Activated CD4-positive, alpha-beta T cell treated with anti-CD3 and anti-CD28 coated beads for 1 hour (primary cell): ENCODE measurements around the gene PAN3.

ENCODE experiments used
- DNase-seq: peaks from one replicate; pipeline ENCODE4 v3.0.0-alpha.2; 2020

Gene PAN3

DNA sequence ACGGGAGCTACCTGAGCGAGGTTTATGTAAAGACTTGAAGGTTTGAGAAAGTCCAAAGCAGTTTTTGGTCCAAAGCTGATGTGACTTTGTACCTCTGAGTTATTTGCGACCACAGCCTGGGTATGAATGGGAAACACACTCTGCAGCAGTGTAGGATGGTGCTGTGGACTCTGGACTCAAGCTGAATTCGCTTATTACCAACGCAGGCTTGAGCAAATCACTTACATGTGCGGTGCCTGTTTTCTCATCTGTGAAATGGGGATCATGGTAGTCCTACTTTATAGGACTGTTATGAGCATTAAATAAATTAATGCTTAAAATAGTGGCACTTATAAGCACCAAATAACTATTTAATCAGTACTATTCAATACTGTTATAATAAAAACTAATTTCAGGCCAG lies 176.5 kb downstream of the PAN3 start:
- no peak for DNase-seq

DNA sequence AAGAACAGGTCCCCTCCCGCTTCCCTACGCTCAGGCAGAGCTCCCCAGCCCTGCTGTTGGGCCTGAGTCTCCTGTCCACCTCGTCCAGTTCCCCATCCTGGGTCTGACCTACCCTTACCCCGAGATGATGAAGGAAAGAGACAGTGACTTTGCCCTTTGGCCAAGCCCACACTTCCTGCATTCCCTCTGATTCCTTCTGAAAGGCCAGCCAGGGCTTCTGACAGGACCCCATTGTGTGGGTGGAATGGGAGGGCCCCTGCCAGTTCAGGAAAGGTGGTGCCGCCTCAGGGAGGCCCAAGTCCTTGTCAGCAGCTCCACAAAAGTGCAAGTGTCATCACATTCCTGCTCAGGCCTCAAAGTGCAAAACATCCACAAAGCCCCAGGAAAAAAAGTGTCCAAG lies 177.8 kb downstream of the PAN3 start:
- DNase-seq = no peak

DNA sequence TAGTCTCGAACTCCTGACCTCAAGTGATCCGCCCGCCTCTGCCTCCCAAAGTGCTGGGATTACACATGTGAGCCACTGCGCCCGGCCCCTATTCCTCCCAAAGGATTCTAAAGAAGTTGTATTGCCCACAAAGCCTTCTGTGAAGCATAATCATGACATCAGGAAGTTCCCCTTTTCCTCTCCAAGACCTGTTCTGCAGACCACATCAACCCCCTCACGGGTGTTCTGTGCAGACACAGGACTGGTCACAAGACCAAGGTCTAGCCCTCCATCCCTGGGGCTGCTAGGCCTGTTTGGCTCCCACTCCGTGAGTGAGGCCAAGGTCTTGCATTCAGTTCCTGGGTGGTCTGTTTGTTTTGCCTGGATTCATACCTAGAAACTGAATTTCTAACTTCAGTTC lies 178.5 kb downstream of the PAN3 start:
- DNase-seq = no peak

DNA sequence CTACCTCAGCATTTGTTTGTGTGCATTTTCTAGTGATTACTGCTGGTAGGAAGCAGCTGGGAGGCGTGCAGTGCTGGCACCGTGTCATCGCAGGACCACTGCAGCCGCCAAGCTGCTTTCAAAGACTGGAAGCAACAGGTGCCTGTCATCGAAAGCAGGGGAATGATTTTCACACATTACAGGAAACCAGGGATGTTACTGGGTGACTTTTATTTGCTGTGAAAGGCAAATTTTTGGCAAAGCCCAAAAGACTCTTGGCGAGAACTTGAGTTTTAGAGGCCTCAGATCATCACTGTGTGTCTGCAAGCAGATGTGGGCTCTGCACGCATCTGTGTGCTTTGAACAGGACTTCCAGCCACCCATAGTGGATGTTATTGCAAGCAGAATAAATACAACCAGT lies 180.2 kb downstream of the PAN3 start:
- DNase-seq = no peak

DNA sequence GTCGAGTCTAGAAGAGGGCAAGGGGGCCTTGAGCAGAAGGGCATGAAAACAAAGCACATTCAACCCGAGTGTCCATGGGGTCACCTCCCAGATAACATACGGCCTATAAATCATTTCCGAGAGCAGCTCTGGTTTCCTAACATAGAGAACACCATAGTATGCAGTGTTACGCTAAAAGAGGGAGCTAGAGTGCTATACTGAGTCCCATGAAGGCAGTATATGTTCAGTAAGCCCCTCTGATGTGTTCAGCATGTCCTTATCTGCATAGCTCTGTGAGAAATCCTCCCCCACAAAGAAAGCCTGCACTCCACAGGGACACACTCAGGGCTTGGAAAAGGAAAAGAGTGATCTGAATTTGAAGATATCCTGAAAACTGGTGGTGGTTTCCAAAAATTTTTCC lies 181.2 kb downstream of the PAN3 start:
- no peak for DNase-seq

DNA sequence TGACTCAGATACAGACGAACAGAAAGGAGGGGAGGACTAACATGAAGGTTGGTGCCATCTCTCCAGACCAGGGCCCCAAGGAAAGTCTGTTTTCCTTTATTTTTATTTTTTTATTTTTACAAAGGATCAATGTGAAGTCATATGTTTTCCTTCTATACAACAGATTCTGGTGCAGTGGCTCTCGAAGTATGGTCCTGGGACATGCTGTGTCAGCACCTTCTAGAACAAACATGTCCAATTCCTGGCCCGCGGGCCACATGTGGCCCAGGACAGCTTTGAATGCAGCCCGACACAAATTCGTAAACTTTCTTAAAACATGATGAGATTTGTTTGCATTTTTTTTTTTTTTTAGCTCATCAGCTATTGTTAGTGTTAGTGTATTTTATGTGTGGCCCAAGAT lies 181.9 kb downstream of the PAN3 start:
- DNase-seq = no peak

DNA sequence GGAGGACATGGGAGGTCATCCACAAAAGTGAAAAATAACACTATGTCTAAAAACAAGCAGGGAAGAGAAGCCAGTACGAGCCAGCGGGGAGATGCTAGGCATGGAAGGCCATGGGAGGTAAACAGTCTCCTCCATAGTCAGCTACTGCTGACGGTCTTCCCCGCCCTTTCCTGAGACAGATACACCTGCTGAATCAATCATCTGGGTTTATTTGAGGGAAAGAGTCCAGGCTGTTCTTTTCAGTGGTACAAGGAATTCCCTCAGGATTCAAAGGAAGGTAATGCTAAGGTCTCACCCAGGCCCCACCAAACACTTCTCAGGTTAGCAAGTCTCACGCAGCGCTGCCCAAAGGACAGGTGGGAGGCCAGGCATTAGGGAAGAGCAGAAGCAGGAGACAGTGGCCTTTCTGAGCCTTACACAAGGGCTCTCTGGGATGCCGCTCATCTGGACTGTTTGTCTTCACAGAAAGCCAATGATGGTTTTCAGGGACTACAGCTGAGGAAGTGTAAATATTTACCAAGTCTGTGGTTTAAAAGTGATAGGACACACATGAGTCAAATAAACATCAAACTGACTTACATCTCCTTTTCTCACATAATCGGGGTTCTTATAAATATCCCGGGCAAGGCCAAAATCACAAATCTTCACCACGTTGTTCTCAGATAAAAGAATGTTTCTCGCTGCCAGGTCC lies 182.7 kb downstream of the PAN3 start:
- no peak for DNase-seq

DNA sequence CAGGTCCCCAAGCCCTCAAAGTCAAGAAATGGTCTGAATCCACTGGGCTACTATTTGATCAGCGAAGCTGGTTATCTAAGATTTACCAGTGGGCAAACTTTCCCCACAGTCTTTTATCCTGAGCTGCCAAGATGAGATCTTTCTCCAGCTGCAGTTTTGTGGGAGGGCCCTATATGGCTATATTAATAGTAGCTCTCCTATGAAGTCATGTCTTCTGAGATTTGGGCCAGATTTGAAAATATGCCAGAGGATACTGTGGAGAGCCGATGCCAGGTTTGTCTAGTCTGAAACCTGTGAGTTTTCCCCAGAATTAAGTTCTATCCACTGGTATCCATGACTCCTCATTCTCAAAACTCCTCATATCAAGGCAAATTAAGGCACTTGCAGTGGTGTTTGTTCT lies 183.4 kb downstream of the PAN3 start:
- DNase-seq = no peak

DNA sequence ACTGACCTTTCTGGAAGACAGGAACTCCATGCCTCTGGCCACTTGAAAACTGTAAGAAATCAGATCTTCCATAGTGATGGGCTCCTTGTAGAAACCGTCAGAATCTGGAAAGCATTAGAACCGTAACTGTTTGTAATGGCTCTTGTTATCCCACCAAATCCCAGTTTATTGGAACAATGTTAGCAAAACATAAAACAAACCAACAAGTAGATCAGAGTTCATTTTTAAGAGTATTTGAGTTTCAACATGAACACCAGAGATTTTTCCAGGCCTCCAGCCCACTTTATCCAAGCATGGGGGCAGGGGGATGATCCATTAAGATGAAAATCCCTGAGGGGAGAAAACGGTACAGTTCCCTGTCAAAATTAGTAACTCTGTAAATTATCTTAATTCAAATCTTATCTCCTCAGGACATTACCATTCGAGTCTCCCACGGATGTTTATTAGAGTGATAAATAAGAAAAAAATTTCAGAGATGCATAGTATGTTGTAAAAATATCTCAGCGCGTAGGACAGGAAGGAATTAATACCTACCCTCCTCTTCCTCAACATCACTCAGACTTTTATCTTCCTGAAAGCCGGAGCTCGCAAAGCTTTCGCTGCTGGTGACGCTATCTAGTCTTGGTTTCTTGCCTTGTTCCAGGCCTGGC lies 184.0 kb downstream of the PAN3 start:
- DNase-seq = no peak

DNA sequence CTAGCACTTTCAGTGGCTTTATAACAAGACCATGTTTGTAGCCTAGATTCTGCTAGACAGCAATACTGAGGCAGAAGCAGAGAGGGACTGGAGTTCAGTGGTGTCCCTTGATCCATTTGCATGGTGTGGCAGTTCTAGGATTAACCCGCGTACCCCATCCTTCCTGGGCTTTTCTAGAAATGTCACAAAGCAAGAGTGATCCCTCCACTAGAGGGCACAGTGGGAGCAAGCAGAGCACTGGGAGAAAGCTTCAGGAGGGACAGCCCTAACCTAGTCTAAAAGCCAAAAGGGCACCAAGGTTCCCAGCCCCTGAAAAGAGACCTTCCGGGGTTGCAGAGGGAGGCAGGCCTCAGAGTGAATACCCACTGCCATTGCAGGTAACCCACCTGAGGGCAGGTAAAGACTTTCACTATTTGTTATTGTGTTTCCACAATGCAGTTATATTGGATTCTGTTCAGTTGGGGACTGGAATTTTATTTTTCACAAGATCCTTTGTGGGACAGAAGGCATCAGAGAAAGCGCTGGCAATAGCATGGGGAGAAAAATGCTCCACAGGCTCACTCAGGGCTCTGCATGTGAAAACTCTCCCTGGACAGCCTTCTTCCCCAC lies 185.9 kb downstream of the PAN3 start:
- DNase-seq = peak; percentile 20

DNA sequence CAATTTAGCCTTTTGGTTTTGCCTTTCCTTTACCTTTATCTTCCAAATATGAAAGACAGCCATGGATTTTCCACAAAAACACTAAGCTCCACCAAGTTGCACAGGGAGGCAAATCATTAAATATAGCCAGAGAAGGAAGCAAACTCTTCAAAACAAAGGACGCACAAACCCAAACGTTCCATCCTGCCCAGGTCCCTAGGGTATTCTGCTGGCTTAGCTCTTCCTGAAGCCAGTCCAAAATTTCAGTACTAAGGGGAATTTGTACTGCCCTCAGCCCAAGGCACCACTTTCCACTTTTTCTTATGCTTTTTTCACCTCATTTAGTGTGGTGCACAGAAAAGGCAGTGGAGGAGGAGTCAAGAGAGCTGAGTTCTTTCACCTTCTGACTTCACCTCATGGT lies 186.7 kb downstream of the PAN3 start:
- no peak for DNase-seq

DNA sequence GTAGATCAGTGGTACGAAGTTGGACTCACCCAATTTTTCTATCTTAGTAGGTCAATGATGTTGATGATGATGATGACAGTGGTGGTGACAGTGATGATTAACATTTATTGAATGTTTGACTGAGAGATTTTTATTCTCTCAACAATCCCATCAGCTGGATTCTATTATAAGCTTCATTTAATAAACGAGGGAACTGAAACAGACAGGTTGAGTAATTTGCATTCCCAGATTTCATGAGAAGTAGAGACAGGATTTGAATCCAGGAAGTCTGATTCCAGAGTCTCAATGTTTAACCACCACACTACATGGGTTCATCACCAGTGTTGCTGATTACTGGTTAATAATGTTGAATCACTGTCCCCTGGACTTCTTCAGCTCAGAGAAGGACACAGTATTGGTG lies 187.7 kb downstream of the PAN3 start:
- DNase-seq = no peak

DNA sequence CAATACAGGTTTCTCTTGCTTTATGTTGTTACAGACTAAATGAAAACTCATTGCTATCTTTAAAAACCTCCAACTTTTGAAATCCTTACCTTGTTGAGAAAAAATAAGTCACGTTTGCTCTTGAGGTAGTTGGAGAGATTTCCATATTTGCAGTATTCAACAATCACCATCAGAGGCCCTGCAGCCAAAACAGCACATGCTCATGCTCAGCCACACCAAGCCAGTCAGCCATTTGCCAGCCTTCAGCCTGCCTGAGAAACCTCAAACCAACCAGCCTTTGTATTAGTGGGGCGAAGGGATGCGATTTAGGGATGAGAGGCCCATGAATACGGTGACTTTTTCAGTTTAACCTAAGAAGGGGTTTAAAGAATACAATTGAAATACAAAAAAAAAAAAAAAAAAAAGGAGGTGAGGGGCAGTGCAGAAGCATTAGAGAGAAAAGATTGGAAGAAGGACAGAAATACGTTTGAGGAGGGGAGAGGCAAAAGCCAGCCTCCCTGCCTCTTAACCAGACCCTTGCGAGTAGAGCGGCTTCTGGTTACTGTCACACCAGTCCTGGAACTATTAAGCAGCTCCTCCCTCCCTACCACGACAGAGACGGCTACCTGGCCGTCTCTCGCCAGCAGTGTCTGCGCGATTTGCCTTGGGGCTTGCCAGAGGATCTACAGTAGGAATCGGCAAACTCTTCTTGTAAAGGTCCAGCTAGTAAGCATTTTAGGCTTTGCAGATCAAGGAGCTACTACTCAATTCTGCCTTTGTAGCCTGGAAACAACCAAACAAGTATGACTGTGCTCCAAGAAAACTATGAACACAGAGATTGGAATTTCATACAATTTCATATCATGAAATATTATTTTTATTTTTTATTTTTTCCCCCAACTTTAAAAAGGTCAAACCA lies 189.3 kb downstream of the PAN3 start:
- DNase-seq = no peak

DNA sequence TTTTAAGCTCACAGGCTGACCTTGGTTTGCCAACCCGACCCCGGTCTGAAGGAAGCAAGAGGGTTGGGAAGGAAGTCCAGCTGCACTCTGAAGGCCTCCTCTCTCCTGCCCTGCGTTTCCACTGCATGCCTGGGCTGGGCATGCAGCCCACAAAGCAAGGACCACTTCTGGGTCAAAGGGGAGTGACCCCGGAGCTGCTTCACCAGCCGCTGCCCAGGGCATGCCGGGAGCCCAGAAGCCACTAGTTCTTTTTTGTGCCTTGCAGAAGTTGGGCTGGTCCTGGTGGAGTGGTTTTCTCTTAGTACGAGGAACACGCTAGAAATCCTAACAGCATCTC lies 189.9 kb downstream of the PAN3 start:
- DNase-seq = no peak

DNA sequence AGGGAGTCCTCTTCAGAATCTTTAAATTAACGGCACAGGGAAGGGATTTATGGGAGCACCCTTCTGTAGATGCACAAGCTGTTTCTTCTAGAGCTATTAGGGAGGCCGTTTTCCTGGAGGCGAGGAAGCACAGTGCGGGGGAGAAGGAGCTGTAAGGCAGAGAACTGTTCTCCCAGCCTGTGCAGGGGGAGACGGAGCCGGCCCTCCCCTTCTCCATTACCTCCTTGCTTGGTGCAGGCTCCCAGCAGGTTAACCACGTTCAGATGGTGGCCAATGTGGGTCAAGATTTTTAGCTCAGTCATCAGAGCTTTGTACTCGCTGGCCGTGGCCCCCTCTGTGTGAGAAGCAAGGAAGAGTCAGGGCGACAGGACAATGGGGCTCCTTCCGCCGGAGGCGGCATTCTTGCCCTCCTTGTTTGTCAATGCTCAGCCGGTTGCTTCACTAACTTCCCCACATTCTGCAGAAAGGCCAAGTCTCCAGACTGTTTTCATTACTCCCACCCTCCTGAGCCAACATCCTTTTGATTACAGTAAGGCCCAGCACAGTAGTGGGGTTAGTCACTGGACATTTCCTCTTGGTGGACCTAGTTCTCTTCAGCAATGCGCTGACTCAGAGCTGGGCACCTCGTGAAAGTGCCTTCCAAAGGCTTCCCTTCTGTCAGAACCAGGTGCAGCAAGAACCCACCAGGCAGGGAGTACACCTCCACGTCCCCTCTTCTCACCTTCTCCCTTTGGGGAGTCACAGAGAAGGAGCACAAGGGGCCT lies 191.2 kb downstream of the PAN3 start:
- DNase-seq = no peak

DNA sequence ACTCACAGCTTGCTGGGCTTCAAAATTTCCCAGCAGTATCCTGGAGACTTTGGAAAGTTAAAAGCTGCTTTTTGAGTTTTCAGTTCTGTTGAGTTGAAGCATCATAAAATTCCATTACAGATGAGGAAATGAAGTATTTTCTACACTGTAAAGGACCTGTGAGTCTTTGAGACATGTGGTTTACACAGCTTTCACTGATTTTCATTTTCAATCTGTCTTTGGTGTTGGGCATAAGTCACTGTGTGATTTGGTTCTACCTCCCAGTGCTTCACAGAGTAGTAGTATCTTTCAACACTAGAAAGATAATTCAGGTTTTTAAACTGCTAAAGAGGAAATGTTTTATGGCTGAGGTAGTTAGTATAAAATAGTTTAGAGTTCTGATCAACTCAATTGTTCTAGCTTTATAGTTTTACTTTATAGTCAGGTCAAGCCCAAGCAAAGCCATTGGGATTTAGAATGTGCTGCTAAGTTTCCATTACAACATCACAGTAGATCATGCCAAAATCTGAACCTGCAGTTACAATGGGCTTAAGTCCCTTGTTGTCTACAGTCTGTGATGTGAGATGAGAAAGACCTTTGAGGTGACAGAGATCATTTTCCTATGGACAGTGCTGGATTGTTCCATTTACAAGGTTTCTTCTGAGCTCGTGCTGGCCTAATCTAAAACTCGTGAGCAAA lies 195.0 kb downstream of the PAN3 start:
- no peak for DNase-seq

DNA sequence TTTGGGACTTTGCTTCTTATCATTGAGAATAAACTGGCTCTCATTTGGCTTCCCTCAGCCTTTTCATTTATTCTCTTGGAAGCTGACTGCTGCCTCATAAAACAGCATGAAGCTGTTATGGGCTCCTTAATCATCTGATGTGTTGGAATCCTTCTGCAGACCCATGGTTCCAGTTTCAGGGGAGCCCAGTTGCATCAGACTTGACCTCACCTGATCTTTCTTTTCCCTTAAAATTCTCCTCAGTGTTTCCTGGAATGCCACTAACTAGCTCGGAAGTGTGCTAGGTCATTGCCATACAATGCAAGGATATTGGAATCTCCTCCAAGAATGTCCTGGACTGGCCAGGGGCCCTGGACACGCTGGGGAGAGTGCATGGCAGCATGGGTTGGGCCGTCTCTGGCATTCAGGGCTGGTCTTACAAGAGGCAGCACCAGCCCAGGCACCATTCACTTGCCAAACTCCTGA lies 197.9 kb downstream of the PAN3 start:
- DNase-seq = no peak

DNA sequence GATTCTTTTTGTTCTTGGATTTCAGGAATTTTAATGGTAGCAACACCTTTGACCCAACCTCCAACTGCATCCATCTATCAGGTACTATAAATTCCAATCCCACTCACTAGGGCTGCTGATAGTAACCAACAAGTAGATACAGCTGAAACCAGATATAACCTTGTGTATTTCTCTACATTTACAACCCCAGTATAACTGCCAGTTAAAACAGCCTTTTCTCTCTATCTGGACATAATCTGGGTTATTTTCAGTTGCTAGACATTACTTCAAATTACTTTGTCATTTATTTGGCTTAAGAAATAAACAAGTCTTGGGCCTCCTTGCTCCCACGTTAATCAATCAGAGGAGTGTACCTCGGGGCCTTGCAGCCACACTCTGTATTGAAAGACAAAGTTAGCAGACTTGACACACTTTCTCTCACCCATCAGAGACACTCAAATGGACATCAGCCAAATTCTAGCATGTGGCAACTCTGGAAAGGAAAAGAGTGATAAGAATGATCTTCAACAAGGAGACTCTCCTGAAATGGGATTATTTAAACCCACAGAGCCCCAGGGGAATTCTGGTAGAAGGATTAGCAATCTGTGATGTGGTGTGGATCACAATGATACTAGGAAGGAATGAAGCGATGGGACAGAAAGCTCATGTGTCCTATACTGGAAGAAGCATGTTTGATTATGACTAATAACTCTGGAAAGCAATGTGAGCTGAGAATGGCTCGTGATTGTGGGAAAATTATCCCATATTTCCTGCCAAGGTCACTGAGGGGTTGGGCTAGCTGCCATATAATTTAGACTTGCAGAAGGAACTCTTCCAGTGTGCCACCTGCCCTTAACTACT lies 199.0 kb downstream of the PAN3 start:
- DNase-seq = no peak

DNA sequence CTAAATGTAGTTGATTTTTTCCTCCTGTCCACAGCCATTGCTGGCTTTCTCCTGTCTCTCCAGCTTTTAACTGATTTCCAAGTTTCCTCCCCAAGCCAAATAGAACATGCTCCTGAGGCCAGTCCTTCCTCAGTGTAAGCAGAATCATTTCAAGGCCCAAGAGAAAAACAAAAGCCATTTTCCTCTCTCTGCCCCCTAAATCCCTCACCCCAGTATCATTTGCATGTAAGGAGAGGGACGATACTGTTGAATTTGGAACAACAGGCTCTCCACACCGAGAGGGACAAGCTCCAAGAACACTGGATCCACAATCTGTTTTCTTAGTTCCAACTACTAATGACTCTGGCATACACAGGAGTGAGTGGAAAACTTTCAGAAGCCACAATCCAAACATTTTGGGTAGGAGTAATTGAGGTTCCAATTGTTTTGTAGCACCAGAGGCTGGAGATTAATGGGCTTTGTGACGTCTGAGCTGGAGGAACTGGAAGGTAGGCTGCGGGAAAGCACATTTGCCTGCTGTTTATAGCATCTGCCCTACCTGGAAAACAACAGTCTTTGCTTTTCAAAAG lies 199.7 kb downstream of the PAN3 start:
- no peak for DNase-seq

DNA sequence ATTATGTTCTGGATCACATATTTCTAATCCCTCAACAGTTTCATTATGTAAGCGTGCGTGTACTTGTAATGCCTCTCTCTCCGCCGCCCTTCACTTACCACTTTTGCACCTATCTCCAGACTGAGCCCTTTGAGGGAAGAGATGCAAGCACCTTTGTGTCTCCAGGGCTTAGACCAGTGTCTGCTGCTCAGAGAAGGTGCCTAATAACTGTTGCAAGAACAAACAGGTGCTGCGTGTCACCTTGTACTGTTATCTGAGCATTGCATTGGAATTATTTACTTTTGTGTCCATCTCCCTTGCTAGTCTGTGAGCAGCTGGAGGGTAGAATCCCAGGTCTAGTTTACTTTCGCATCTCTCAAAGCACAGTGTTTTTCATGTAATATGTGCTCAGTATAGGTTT lies 200.4 kb downstream of the PAN3 start:
- no peak for DNase-seq

DNA sequence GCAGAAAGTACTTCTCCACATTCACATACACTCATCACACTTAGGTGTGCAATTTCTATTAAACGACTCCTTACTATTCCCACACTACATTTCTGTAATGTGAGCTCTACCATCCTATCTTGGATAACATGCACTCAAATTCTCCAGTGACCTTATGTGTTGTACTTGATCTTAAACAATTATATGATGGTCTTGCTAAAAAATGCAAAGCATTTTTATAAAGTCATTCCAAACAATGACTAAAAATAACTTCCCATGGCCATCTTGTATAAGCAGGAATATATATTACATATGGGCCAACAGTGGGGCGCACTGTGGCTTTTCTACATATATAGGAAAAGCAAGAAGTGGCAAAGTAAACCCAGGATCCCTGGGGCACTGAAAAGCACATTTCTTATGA lies 201.1 kb downstream of the PAN3 start:
- no peak for DNase-seq
